Measurements from ENCODE around the gene GRK7. TPM values are rescaled to one million over a fixed set of nuclear protein-coding genes. Genes with fewer than 3 reads are reported as not detected.

Gene GRK7
- total RNA-seq, 1 experiment from 2014 or later, result not detected

- Histone ChIP-seq H3K4me2 (ENCODE audit: low read length) (no peak overlapping the region), H3K9ac (ENCODE audit: low read length) (no peak overlapping the region), H4K20me1 (ENCODE audit: insufficient read depth) (no peaks in the 10 kb centered on the region), H3K4me3 (replicated peaks in 1 of 2; ENCODE audit: low read depth in 1 of 2, low read length in 2 of 2) (no peak overlapping the region), H3K27me3 (ENCODE audit: insufficient read depth, low read length) (no peaks in the 10 kb centered on the region), H2AFZ (ENCODE audit: low read depth, low read length, poor library complexity, severe bottlenecking) (no peak overlapping the region), H3K4me1 (ENCODE audit: control insufficient read depth in 1 of 2, insufficient read depth in 2 of 2, low read length in 2 of 2) (no peaks in the 10 kb centered on the region), H3K27ac (ENCODE audit: low read depth, low read length) (no peak overlapping the region), H3K36me3 (ENCODE audit: control insufficient read depth in 1 of 2, insufficient read depth in 2 of 2, low read length in 2 of 2) (no peaks in the 10 kb centered on the region), H3K9me2 (ENCODE audit: insufficient read depth) (no peaks in the 10 kb centered on the region), H3K79me2 (ENCODE audit: insufficient read depth, low read length) (no peaks in the 10 kb centered on the region), H3K9me3 (ENCODE audit: control insufficient read depth in 1 of 2, insufficient read depth in 1 of 2, low read depth in 1 of 2, low read length in 2 of 2) (no peaks in the 10 kb centered on the region)
- TF ChIP-seq SRF (IDR thresholded peaks at IDR 0.05; ENCODE audit: low read depth) (no peak), EZH2phosphoT487 (IDR thresholded peaks at IDR 0.05; ENCODE audit: borderline replicate concordance) (no peak)
- ATAC-seq (no peak), DNase-seq (ENCODE audit: low read depth, low spot score) (no peak)
- ChIA-PET CTCF (no interaction called here), RAD21 (ENCODE audit: low non-redundant PET in 1 of 2, low total read pairs in 2 of 2, uncharacterized antibody in 2 of 2, unreplicated experiment in 2 of 2) (no interaction called here), POLR2A (no interaction called here)
- intact Hi-C loops (cut with micrococcal nuclease), result no loop called here
- no TSS peak for BruUV-seq (replicated peaks)
Observed at GRCh38 chr3:141804778-141805639, 41.8 kb downstream of the GRK7 start.

GRCh38 chr3:141807277-141808033, 44.2 kb downstream of the GRK7 start:
- no peak for ATAC-seq
- Histone ChIP-seq H3K27ac (ENCODE audit: low read depth, low read length) (no peak overlapping the region), H3K9me2 (ENCODE audit: insufficient read depth) (no peaks in the 10 kb centered on the region), H3K4me2 (ENCODE audit: low read length) (no peak overlapping the region), H3K27me3 (ENCODE audit: insufficient read depth, low read length) (no peaks in the 10 kb centered on the region), H3K36me3 (ENCODE audit: control insufficient read depth in 1 of 2, insufficient read depth in 2 of 2, low read length in 2 of 2) (no peaks in the 10 kb centered on the region), H2AFZ (ENCODE audit: low read depth, low read length, poor library complexity, severe bottlenecking) (no peak overlapping the region), H3K9ac (ENCODE audit: low read length) (no peak overlapping the region), H3K4me3 (replicated peaks in 1 of 2; ENCODE audit: low read depth in 1 of 2, low read length in 2 of 2) (no peak overlapping the region), H3K9me3 (ENCODE audit: control insufficient read depth in 1 of 2, insufficient read depth in 1 of 2, low read depth in 1 of 2, low read length in 2 of 2) (no peaks in the 10 kb centered on the region), H4K20me1 (ENCODE audit: insufficient read depth) (no peaks in the 10 kb centered on the region), H3K79me2 (ENCODE audit: insufficient read depth, low read length) (no peaks in the 10 kb centered on the region), H3K4me1 (ENCODE audit: control insufficient read depth in 1 of 2, insufficient read depth in 2 of 2, low read length in 2 of 2) (no peaks in the 10 kb centered on the region)
- ChIA-PET POLR2A (no interaction called here), RAD21 (ENCODE audit: low non-redundant PET in 1 of 2, low total read pairs in 2 of 2, uncharacterized antibody in 2 of 2, unreplicated experiment in 2 of 2) (no interaction called here), CTCF (no interaction called here)
- intact Hi-C loops (cut with micrococcal nuclease), result no loop called here
- no peak for DNase-seq (ENCODE audit: low read depth, low spot score)
- no TSS peak for BruUV-seq (replicated peaks)
- no peak for TF ChIP-seq MAX (IDR thresholded peaks at IDR 0.05)
- TF ChIP-seq FOSL1 (IDR thresholded peaks at IDR 0.05; ENCODE audit: low read depth), result no peak
- no peak for TF ChIP-seq SRF (IDR thresholded peaks at IDR 0.05; ENCODE audit: low read depth)
- no peak for TF ChIP-seq RAD21 (IDR thresholded peaks at IDR 0.05; ENCODE audit: low read depth)
- no peak for TF ChIP-seq ZNF274 (IDR thresholded peaks at IDR 0.05; ENCODE audit: low read depth, low read length)
- TF ChIP-seq TCF7L2 (IDR thresholded peaks at IDR 0.05; ENCODE audit: borderline replicate concordance, extremely low read depth, insufficient read depth, insufficient read length), result no peak
- no peak for TF ChIP-seq CTCF (IDR thresholded peaks at IDR 0.05 in 2 of 3, conservative IDR thresholded peaks at IDR 0.05 in 1 of 3; ENCODE audit: borderline replicate concordance in 1 of 3, insufficient read depth in 1 of 3, low read depth in 2 of 3, low read length in 2 of 3)
- TF ChIP-seq CBX3 (IDR thresholded peaks at IDR 0.05; ENCODE audit: low read depth), result no peak
- no peak for TF ChIP-seq SP1 (IDR thresholded peaks at IDR 0.05; ENCODE audit: low read depth)
